DOHH2 (cell line): ENCODE results near the gene ILK.

Experiments used
- H3F3A ChIP-seq: fragments of 200-600 bp; sonication (generic), shearing (Covaris generic); 2 replicates; pipeline ENCODE4 v1.6.0; 2016; ENCODE audit warnings: antibody characterized with exemption, mild to moderate bottlenecking; ENCODE audit not compliant: control insufficient read depth, insufficient read depth
- H3K27ac ChIP-seq: fragments of 200-600 bp; sonication (generic); 2 replicates; pipeline ENCODE4 v1.5.1; 2014; ENCODE audit warnings: low read depth, mild to moderate bottlenecking, low read length, moderate library complexity
- H3K27me3 ChIP-seq: fragments of 200-600 bp; sonication (generic); 2 replicates; pipeline ENCODE4 v1.6.1; 2014; ENCODE audit warnings: mild to moderate bottlenecking, low read length, mixed read lengths; ENCODE audit not compliant: control insufficient read depth
- H3K36me3 ChIP-seq: fragments of 200-600 bp; sonication (generic); 2 replicates; pipeline ENCODE4 v1.6.1; 2014; ENCODE audit warnings: mild to moderate bottlenecking, low read length, moderate library complexity, mixed read lengths; ENCODE audit not compliant: control insufficient read depth
- H3K4me1 ChIP-seq: fragments of 200-600 bp; sonication (generic); 2 replicates; pipeline ENCODE4 v1.6.1; 2014; ENCODE audit warnings: mild to moderate bottlenecking, low read length, mixed read lengths; ENCODE audit not compliant: control insufficient read depth
- H3K4me2 ChIP-seq: fragments of 200-600 bp; sonication (generic); 2 replicates; pipeline ENCODE4 v1.6.0; 2014; ENCODE audit warnings: mild to moderate bottlenecking, low read length, moderate library complexity
- H3K4me3 ChIP-seq: fragments of 200-600 bp; sonication (generic); 2 replicates; pipeline ENCODE4 v1.5.1; 2014; ENCODE audit warnings: mild to moderate bottlenecking, low read length, mixed read lengths
- H3K79me2 ChIP-seq: fragments of 200-600 bp; sonication (generic); 2 replicates; pipeline ENCODE4 v1.6.1; 2014; ENCODE audit warnings: mild to moderate bottlenecking, low read length, mixed read lengths; ENCODE audit not compliant: control insufficient read depth
- H3K9me2 ChIP-seq: fragments of 200-600 bp; sonication (generic); replicated peaks from 2 replicates; pipeline ENCODE4 v1.6.1; 2014; ENCODE audit warnings: mild to moderate bottlenecking, low read length, mixed read lengths; ENCODE audit not compliant: control insufficient read depth
- H3K9me3 ChIP-seq: fragments of 200-600 bp; sonication (generic); 2 replicates; pipeline ENCODE4 v1.6.1; 2014; ENCODE audit warnings: antibody characterized with exemption, low read length, mixed read lengths; ENCODE audit not compliant: control insufficient read depth, insufficient read depth
- H4K20me1 ChIP-seq: fragments of 200-600 bp; sonication (generic); 2 replicates; pipeline ENCODE4 v1.6.0; 2014; ENCODE audit warnings: low read depth, mild to moderate bottlenecking, antibody characterized with exemption, low read length, moderate library complexity; ENCODE audit not compliant: control insufficient read depth, insufficient read depth
- EZH2phosphoT487 ChIP-seq: fragments of 200-600 bp; sonication (generic); IDR thresholded peaks from 2 replicates; pipeline ENCODE4 v1.6.1; 2017; ENCODE audit warnings: borderline replicate concordance, mild to moderate bottlenecking, antibody characterized with exemption, low read length, moderate library complexity, mixed read lengths
- TF ChIP-seq, protein P1 (sequence below): fragments of 200-600 bp; sonication (generic); IDR thresholded peaks from one replicate; pipeline ENCODE4 v1.5.1; 2014; ENCODE audit warnings: antibody characterized with exemption, mild to moderate bottlenecking, low read depth, low read length; ENCODE audit not compliant: poor library complexity, severe bottlenecking

Gene ILK

DNA sequence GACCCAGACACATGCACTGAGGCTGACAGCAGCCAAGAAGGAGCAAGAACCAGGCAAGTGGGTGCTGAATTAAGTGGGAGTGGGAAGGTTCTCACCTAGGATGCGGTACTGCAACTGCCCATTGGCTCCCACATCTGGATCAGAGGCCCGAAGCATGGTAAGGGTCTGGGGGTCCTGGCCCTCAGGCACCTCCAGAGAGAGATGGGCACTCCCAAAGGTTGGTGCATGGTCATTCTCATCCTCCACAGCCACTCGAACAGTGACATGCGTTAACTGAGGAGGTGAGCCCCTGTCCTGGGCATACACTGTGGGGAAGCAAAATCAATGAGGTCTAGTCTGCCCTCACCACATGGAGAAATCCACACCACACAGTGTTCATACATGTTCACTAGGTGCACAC is 25.0 kb downstream of the ILK start:
- H3K36me3 ChIP-seq = no peaks in the 10 kb centered on the region
- no peaks in the 10 kb centered on the region for H4K20me1 ChIP-seq
- no peaks in the 10 kb centered on the region for H3K9me2 ChIP-seq
- no peaks in the 10 kb centered on the region for H3K79me2 ChIP-seq
- H3K4me3 ChIP-seq = no peak overlapping the region
- no peaks in the 10 kb centered on the region for H3K4me1 ChIP-seq
- no peaks in the 10 kb centered on the region for H3F3A ChIP-seq
- H3K9me3 ChIP-seq = no peaks in the 10 kb centered on the region
- H3K27ac ChIP-seq = no peak overlapping the region
- H3K4me2 ChIP-seq = no peak overlapping the region
- H3K27me3 ChIP-seq = no peaks in the 10 kb centered on the region
- TF ChIP-seq EZH2phosphoT487 = no peak
- TF ChIP-seq, protein P1, sequence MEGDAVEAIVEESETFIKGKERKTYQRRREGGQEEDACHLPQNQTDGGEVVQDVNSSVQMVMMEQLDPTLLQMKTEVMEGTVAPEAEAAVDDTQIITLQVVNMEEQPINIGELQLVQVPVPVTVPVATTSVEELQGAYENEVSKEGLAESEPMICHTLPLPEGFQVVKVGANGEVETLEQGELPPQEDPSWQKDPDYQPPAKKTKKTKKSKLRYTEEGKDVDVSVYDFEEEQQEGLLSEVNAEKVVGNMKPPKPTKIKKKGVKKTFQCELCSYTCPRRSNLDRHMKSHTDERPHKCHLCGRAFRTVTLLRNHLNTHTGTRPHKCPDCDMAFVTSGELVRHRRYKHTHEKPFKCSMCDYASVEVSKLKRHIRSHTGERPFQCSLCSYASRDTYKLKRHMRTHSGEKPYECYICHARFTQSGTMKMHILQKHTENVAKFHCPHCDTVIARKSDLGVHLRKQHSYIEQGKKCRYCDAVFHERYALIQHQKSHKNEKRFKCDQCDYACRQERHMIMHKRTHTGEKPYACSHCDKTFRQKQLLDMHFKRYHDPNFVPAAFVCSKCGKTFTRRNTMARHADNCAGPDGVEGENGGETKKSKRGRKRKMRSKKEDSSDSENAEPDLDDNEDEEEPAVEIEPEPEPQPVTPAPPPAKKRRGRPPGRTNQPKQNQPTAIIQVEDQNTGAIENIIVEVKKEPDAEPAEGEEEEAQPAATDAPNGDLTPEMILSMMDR = no peak

DNA sequence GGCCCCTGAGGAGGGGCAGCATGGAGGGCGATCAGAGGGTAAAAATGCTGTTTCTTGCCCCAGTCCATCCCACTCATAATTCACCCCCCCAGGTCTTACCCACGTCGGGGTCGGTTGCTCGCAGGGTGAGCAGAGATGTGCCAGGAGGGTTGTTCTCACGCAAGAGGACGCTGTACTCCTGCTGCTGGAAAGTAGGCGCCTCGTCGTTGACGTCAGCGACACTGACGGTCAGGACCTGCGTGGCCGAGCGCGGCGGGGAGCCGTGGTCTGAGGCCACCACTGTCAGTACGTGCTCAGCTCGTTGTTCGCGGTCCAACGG is 26.0 kb downstream of the ILK start:
- no peak overlapping the region for H3K4me3 ChIP-seq
- no peaks in the 10 kb centered on the region for H4K20me1 ChIP-seq
- no peak overlapping the region for H3K27ac ChIP-seq
- H3K36me3 ChIP-seq = no peaks in the 10 kb centered on the region
- H3K4me2 ChIP-seq = no peak overlapping the region
- H3K4me1 ChIP-seq = no peaks in the 10 kb centered on the region
- no peaks in the 10 kb centered on the region for H3K9me3 ChIP-seq
- H3K79me2 ChIP-seq = no peaks in the 10 kb centered on the region
- H3K9me2 ChIP-seq = no peaks in the 10 kb centered on the region
- no peaks in the 10 kb centered on the region for H3K27me3 ChIP-seq
- no peaks in the 10 kb centered on the region for H3F3A ChIP-seq
- TF ChIP-seq EZH2phosphoT487 = no peak
- TF ChIP-seq, protein P1 = no peak

DNA sequence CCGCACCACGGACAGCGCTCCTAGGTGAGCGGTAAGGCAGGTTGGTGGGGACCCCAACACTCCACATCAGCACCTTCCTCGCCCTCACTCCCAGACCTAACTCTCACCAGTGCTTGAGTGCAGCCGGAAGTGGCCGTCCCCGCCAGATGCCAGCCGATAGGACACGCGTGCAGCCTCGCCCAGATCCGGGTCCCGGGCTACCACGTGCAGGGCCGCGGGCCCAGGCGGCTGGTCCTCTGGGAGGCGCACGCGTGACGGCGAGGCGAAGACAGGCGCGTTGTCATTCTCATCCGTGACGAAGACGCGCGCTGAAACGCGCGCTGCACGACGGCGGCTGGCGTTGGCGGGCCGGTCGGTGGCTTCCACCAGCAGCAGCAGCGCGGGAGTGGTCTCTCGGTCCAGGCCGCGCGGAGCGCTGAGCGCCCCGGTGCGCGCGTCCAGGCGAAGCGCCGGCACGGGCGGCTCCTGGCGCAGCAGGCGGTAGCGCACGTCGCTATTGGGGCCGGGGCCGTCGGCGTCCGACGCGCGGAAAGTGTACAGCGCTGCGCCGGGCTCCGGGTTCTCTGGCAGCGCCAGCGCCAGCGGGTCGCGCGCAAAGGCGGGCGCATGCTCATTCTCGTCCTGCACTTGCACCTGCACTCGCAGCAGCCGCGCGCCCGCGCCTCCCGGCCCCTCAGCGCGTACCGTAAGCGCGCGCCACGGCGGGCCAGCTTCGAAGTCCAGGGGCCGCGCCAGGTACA is 26.5 kb downstream of the ILK start:
- no peaks in the 10 kb centered on the region for H3K27me3 ChIP-seq
- no peaks in the 10 kb centered on the region for H4K20me1 ChIP-seq
- no peaks in the 10 kb centered on the region for H3F3A ChIP-seq
- H3K4me2 ChIP-seq = no peak overlapping the region
- H3K79me2 ChIP-seq = no peaks in the 10 kb centered on the region
- H3K9me2 ChIP-seq = no peaks in the 10 kb centered on the region
- TF ChIP-seq, protein P1 = no peak
- TF ChIP-seq EZH2phosphoT487 = no peak
- no peak overlapping the region for H3K27ac ChIP-seq
- H3K36me3 ChIP-seq = no peaks in the 10 kb centered on the region
- H3K9me3 ChIP-seq = no peaks in the 10 kb centered on the region
- H3K4me3 ChIP-seq = no peak overlapping the region
- H3K4me1 ChIP-seq = no peaks in the 10 kb centered on the region
